T-helper 2 cell (primary cell): Measurements from ENCODE around the gene CAVIN2.

ENCODE experiments used
- DNase-seq, 5 experiments: peaks; one replicate each; pipeline versions ENCODE4 v3.0.0 to v3.0.0-alpha.2; 2012 to 2022

Gene CAVIN2

GRCh38 chr2:191838526-191838925 is 8.4 kb downstream of the CAVIN2 start:
- DNase-seq: no peak

GRCh38 chr2:191836853-191837769 is 9.8 kb downstream of the CAVIN2 start:
- DNase-seq: no peak

GRCh38 chr2:191836471-191836852 is 10.4 kb downstream of the CAVIN2 start:
- DNase-seq: no peak

- no peak for DNase-seq
Measured at GRCh38 chr2:191835539-191836350, 11.1 kb downstream of the CAVIN2 start.

- DNase-seq: no peak
Measured at GRCh38 chr2:191835100-191835499, 11.8 kb downstream of the CAVIN2 start.

GRCh38 chr2:191833356-191833755 is 13.5 kb downstream of the CAVIN2 start:
- DNase-seq: no peak

GRCh38 chr2:191832668-191833067 is 14.2 kb downstream of the CAVIN2 start:
- no peak for DNase-seq

GRCh38 chr2:191831410-191831994 is 15.4 kb downstream of the CAVIN2 start:
- no peak for DNase-seq

- DNase-seq: no peak
Measured at GRCh38 chr2:191824398-191824797, 22.5 kb downstream of the CAVIN2 start.

- DNase-seq: no peak
Measured at GRCh38 chr2:191821078-191821477, 25.8 kb downstream of the CAVIN2 start.

GRCh38 chr2:191818725-191819350 is 28.1 kb downstream of the CAVIN2 start:
- no peak for DNase-seq

GRCh38 chr2:191818133-191818532 is 28.8 kb downstream of the CAVIN2 start:
- no peak for DNase-seq

GRCh38 chr2:191815010-191815409 is 31.9 kb downstream of the CAVIN2 start:
- no peak for DNase-seq

GRCh38 chr2:191813943-191814342 is 32.9 kb downstream of the CAVIN2 start:
- no peak for DNase-seq

- peak in 2 of 5 experiments; percentile 5 to 19 for DNase-seq
Measured at GRCh38 chr2:191811807-191812602, 34.9 kb downstream of the CAVIN2 start.

- no peak for DNase-seq
Measured at GRCh38 chr2:191806396-191806795, 40.5 kb downstream of the CAVIN2 start.

- DNase-seq: no peak
Measured at GRCh38 chr2:191804766-191805165, 42.1 kb downstream of the CAVIN2 start.

GRCh38 chr2:191803007-191803406 is 43.9 kb downstream of the CAVIN2 start:
- no peak for DNase-seq

- DNase-seq: no peak
Measured at GRCh38 chr2:191802180-191802579, 44.7 kb downstream of the CAVIN2 start.

- DNase-seq: no peak
Measured at GRCh38 chr2:191800874-191801273, 46.0 kb downstream of the CAVIN2 start.

GRCh38 chr2:191799526-191799925 is 47.4 kb downstream of the CAVIN2 start:
- no peak for DNase-seq
